ENCODE measurements around the gene OTP. TPM values are rescaled to one million over a fixed set of nuclear protein-coding genes. Genes with fewer than 3 reads are reported as not detected.

Gene OTP
- total and polyA plus RNA-seq, 10 of the 15 experiments (the other 5 are each of a cell fraction or from before 2014, with no cell fraction given), result 0.31 to 8.8 (median 2.4) TPM

- TF ChIP-seq ELK1 (IDR thresholded peaks at IDR 0.05; ENCODE audit: low read depth, low read length) (no peak), GATAD2B (conservative IDR thresholded peaks at IDR 0.05; ENCODE audit: low read depth) (no peak), TARDBP (IDR thresholded peaks at IDR 0.05; ENCODE audit: borderline replicate concordance) (no peak), ZZZ3 (IDR thresholded peaks at IDR 0.05; ENCODE audit: control insufficient read depth, insufficient read length, low read depth) (no peak)
These were observed 38.8 kb downstream of the OTP start (continued) for GRCh38 chr5:77599679-77600078.

GRCh38 chr5:77590347-77590746 is 48.2 kb downstream of the OTP start:
- no TSS peak for BruUV-seq (replicated peaks)
- Histone ChIP-seq H3K27me3 (replicated peaks in 1 of 2; ENCODE audit: control insufficient read depth in 2 of 2, insufficient read depth in 2 of 2, low read length in 1 of 2) (no peaks in the 10 kb centered on the region), H3K9me3 (replicated peaks; ENCODE audit: control insufficient read depth, insufficient read depth, low read length) (peaks cover 4% of the 10 kb centered on the region; the same call in 2 of the 3 replicates), H3K4me2 (ENCODE audit: control insufficient read depth, insufficient read depth) (peak overlapping the region; percentile 39; the same call in 1 of the 2 replicates), H3K4me1 (ENCODE audit: control insufficient read depth, insufficient read depth, low read length) (no peaks in the 10 kb centered on the region), H2AFZ (ENCODE audit: control insufficient read depth, low read depth, low read length) (peak overlapping the region; percentile 55; the same call in 1 of the 2 replicates), H3K36me3 (ENCODE audit: control insufficient read depth in 2 of 2, insufficient read depth in 2 of 2, low read length in 1 of 2) (no peaks in the 10 kb centered on the region), H4K20me1 (ENCODE audit: control insufficient read depth, insufficient read depth) (no peaks in the 10 kb centered on the region), H3K79me2 (ENCODE audit: control insufficient read depth, insufficient read depth, low read length) (no peaks in the 10 kb centered on the region), H3K4me3 (no peak overlapping the region), H3K27ac (ENCODE audit: control insufficient read depth, insufficient read depth) (no peak overlapping the region), H3K9ac (ENCODE audit: control insufficient read depth, insufficient read depth, low read length) (no peak overlapping the region)
- FAIRE-seq, result peak; percentile 93
- SMC1A ChIA-PET (ENCODE audit: uncharacterized antibody, unreplicated experiment), result interaction anchor here (0.6 to 3.1 kb wide), 10 partner anchors 9 to 549 kb away, joined by 3 to 30 read pairs (median 4); partner anchors contain the start of gene WDR41
- intact Hi-C loops (cut with micrococcal nuclease; ENCODE audit: unreplicated experiment) (loop anchor here (1.0 to 2.0 kb wide), 2 partner anchors 26 to 41 kb away; no protein-coding TSS in a partner anchor), in situ Hi-C loops (cut with MboI) (no loop called here)
- RAD21 ChIA-PET (ENCODE audit: unreplicated experiment), result interaction anchor here (0.9 to 3.7 kb wide), 11 partner anchors 9 to 97 kb away, joined by 3 to 47 read pairs (median 4); no protein-coding TSS in a partner anchor
- 0% methylated on average over 3 of the region's 3 CpGs for WGBS (ENCODE audit: insufficient coverage, insufficient replicate concordance, low lambda C conversion rate, missing lambda C conversion rate)
- peak; percentile 99 for ATAC-seq
- CTCF ChIA-PET, result interaction anchor here (0.6 to 1.8 kb wide), 9 partner anchors 23 to 678 kb away, joined by 3 to 9 read pairs (median 3); partner anchors contain the start of gene WDR41
- POLR2A ChIA-PET, result interaction anchor here (0.7 to 3.2 kb wide), 5 partner anchors 30 to 348 kb away, joined by 3 to 13 read pairs (median 3); no protein-coding TSS in a partner anchor
- peak; percentile 98 for DNase-seq (ENCODE audit: low read depth, low spot score)
- TF ChIP-seq IKZF2 (IDR thresholded peaks at IDR 0.05) (peak; percentile 95 to 96), EED (IDR thresholded peaks at IDR 0.05; ENCODE audit: low read depth) (peak; percentile 82), HDAC6 (IDR thresholded peaks at IDR 0.05; ENCODE audit: unreplicated experiment) (no peak), KLF5 (IDR thresholded peaks at IDR 0.05; ENCODE audit: partially characterized antibody) (no peak), ZNF622 (IDR thresholded peaks at IDR 0.05) (no peak), BHLHE40 (IDR thresholded peaks at IDR 0.05; ENCODE audit: borderline replicate concordance in 1 of 2, low read depth in 2 of 2, low read length in 1 of 2) (peak; percentile 69 to 75), RFX5 (IDR thresholded peaks at IDR 0.05; ENCODE audit: low read depth, low read length) (no peak), SIX5 (IDR thresholded peaks at IDR 0.05; ENCODE audit: low read depth, low read length, severe bottlenecking) (no peak), YY1 (IDR thresholded peaks at IDR 0.05; ENCODE audit: low read depth, low read length) (no peak), BRCA1 (IDR thresholded peaks at IDR 0.05; ENCODE audit: low read depth, low read length) (no peak), BCL3 (IDR thresholded peaks at IDR 0.05; ENCODE audit: borderline replicate concordance, insufficient read depth, low read depth, low read length, poor library complexity, severe bottlenecking) (peak; percentile 51), RAD51 (IDR thresholded peaks at IDR 0.05) (peak; percentile 46; the same call in 1 of the 2 replicates), NFYA (IDR thresholded peaks at IDR 0.05; ENCODE audit: borderline replicate concordance, low read depth, low read length) (no peak), RELB (IDR thresholded peaks at IDR 0.05; ENCODE audit: low read depth) (peak; percentile 87)
